ENCODE results near the gene MOB3A. TPM values are rescaled to one million over a fixed set of nuclear protein-coding genes. Genes with fewer than 3 reads are reported as not detected.

Gene MOB3A
- total RNA-seq, 1 donor from 2014 or later: 6.0 TPM

- Mint-ChIP-seq H3K4me1 (peaks cover 13% of the 10 kb centered on the region), H3K36me3 (peaks cover 9% of the 10 kb centered on the region), H3K4me3 (no peak overlapping the region), H3K9me3 (no peaks in the 10 kb centered on the region), H3K27me3 (ENCODE audit: insufficient read depth, low read depth) (peaks cover 9% of the 10 kb centered on the region), H3K27ac (no peak overlapping the region)
- Histone ChIP-seq H3K4me3 (no peak overlapping the region), H3K4me1 (peaks cover 7% of the 10 kb centered on the region), H3K79me2 (ENCODE audit: low read depth) (peaks cover 25% of the 10 kb centered on the region), H3K36me3 (no peaks in the 10 kb centered on the region), H3K9me3 (ENCODE audit: low read depth) (no peaks in the 10 kb centered on the region), H3F3A (ENCODE audit: low read depth) (peaks cover 32% of the 10 kb centered on the region), H3K4me2 (no peak overlapping the region), H3K27ac (no peak overlapping the region), H3K9ac (no peak overlapping the region), H2AFZ (replicated peaks) (no peak overlapping the region), H3K27me3 (no peaks in the 10 kb centered on the region), H4K20me1 (ENCODE audit: low read depth) (peaks cover 32% of the 10 kb centered on the region)
- DNase-seq (ENCODE audit: low spot score): no peak
- TF ChIP-seq CTCF (IDR thresholded peaks at IDR 0.05): no peak
- TF ChIP-seq EZH2 (IDR thresholded peaks at IDR 0.05): no peak
These were observed 3.0 kb upstream of the MOB3A start for GRCh38 chr19:2099054-2099501.

GRCh38 chr19:2097886-2098327, 1.8 kb upstream of the MOB3A start:
- Histone ChIP-seq H3K4me1 (peaks cover 7% of the 10 kb centered on the region), H3K4me3 (no peak overlapping the region), H3F3A (ENCODE audit: low read depth) (peaks cover 32% of the 10 kb centered on the region), H3K79me2 (ENCODE audit: low read depth) (peaks cover 15% of the 10 kb centered on the region), H3K27ac (no peak overlapping the region), H3K4me2 (peak overlapping the region; percentile 82), H3K9ac (no peak overlapping the region), H4K20me1 (ENCODE audit: low read depth) (peaks cover 32% of the 10 kb centered on the region), H3K9me3 (ENCODE audit: low read depth) (no peaks in the 10 kb centered on the region), H3K27me3 (no peaks in the 10 kb centered on the region), H2AFZ (replicated peaks) (no peak overlapping the region), H3K36me3 (no peaks in the 10 kb centered on the region)
- DNase-seq (ENCODE audit: low spot score): peak; percentile 23
- peaks cover 20% of the 10 kb centered on the region for H3K4me1 Mint-ChIP-seq
- no peak overlapping the region for H3K27ac Mint-ChIP-seq
- H3K36me3 Mint-ChIP-seq: peaks cover 5% of the 10 kb centered on the region
- H3K27me3 Mint-ChIP-seq (ENCODE audit: insufficient read depth, low read depth): peaks cover 8% of the 10 kb centered on the region
- no peaks in the 10 kb centered on the region for H3K9me3 Mint-ChIP-seq
- no peak overlapping the region for H3K4me3 Mint-ChIP-seq
- TF ChIP-seq EZH2phosphoT487 (IDR thresholded peaks at IDR 0.05): no peak
- no peak for TF ChIP-seq EZH2 (IDR thresholded peaks at IDR 0.05)
- no peak for TF ChIP-seq CTCF (IDR thresholded peaks at IDR 0.05)

GRCh38 chr19:2097203-2097885, 1.2 kb upstream of the MOB3A start:
- no peaks in the 10 kb centered on the region for H3K36me3 ChIP-seq
- H3K79me2 ChIP-seq (ENCODE audit: low read depth): peaks cover 15% of the 10 kb centered on the region
- H3K9me3 ChIP-seq (ENCODE audit: low read depth): no peaks in the 10 kb centered on the region
- no peak overlapping the region for H3K9ac ChIP-seq
- H3K4me3 ChIP-seq: peak overlapping the region; percentile 44
- peaks cover 32% of the 10 kb centered on the region for H3F3A ChIP-seq (ENCODE audit: low read depth)
- Mint-ChIP-seq H3K27ac (no peak overlapping the region), H3K4me3 (peak overlapping the region; percentile 80), H3K4me1 (peaks cover 23% of the 10 kb centered on the region), H3K36me3 (peaks cover 5% of the 10 kb centered on the region), H3K27me3 (ENCODE audit: insufficient read depth, low read depth) (peaks cover 8% of the 10 kb centered on the region), H3K9me3 (no peaks in the 10 kb centered on the region)
- no peak overlapping the region for H3K27ac ChIP-seq
- H3K27me3 ChIP-seq: no peaks in the 10 kb centered on the region
- H2AFZ ChIP-seq (replicated peaks): no peak overlapping the region
- TF ChIP-seq EZH2 (IDR thresholded peaks at IDR 0.05) (no peak), EZH2phosphoT487 (IDR thresholded peaks at IDR 0.05) (no peak), CTCF (IDR thresholded peaks at IDR 0.05) (no peak)
- DNase-seq (ENCODE audit: low spot score): no peak
- H4K20me1 ChIP-seq (ENCODE audit: low read depth): peaks cover 32% of the 10 kb centered on the region
- peaks cover 7% of the 10 kb centered on the region for H3K4me1 ChIP-seq
- H3K4me2 ChIP-seq: peak overlapping the region; percentile 82

Data from neural progenitor cell (in vitro differentiated cells).